Measurements from ENCODE around the gene SMARCB1. TPM values are rescaled to one million over a fixed set of nuclear protein-coding genes. Genes with fewer than 3 reads are reported as not detected.

The SMARCB1 gene
- polyA plus RNA-seq, 1 donor (not counting 4 experiments of a cell fraction or from before 2014, with no cell fraction given) = 95.2 TPM

DNA sequence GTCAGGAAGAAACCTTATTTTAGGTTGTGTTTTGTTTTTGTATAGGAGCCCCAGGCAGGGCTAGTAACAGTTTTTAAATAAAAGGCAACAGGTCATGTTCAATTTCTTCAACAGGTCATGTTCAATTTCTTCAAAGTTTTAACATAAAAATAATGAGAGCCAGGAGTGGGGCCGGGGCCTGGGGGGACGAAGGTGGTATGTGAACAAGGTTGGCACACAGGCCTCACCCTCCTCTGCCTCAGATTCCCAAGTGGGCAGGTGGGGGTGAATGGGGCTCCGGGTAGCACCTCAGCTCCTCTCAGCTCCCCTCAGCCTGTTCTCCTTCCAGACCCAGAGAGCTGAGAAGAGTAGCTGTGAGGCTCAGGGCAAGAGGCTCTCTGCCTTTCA, 47.6 kb downstream of the SMARCB1 start:
- Histone ChIP-seq H3K4me2 (ENCODE audit: control insufficient read depth, extremely low read depth, insufficient read depth, low read depth, low read length) (no peak overlapping the region), H3K9me1 (ENCODE audit: control insufficient read depth, extremely low read depth, insufficient read depth, low read length) (no peaks in the 10 kb centered on the region), H3K36me3 (ENCODE audit: control insufficient read depth in 2 of 2, extremely low read depth in 1 of 2, insufficient read depth in 2 of 2, low read length in 2 of 2) (peaks cover 19 to 24% of the 10 kb centered on the region in 2 experiments), H4K20me1 (ENCODE audit: control insufficient read depth, extremely low read depth, insufficient read depth, low read length) (no peaks in the 10 kb centered on the region), H3K27ac (ENCODE audit: control insufficient read depth, insufficient read depth, low read length) (no peak overlapping the region), H3K4me3 (ENCODE audit: control insufficient read depth in 2 of 3, extremely low read depth in 1 of 3, insufficient read depth in 2 of 3, low read depth in 1 of 3, low read length in 3 of 3) (no peak overlapping the region), H2AFZ (ENCODE audit: control insufficient read depth, low read length) (no peak overlapping the region), H3K4me1 (ENCODE audit: control insufficient read depth, extremely low read depth, insufficient read depth, low read length) (peaks cover 5% of the 10 kb centered on the region), H3K79me2 (ENCODE audit: control insufficient read depth, insufficient read depth, low read length) (peaks cover 5% of the 10 kb centered on the region), H3K9me3 (ENCODE audit: control insufficient read depth, low read depth, low read length) (no peaks in the 10 kb centered on the region), H3K9ac (ENCODE audit: control insufficient read depth, extremely low read depth, insufficient read depth, low read length) (no peak overlapping the region), H3K27me3 (ENCODE audit: control insufficient read depth, extremely low read depth, insufficient read depth, low read length) (no peaks in the 10 kb centered on the region)
- DNase-seq (ENCODE audit: low read depth, low spot score) (no peak), FAIRE-seq (no peak)
- dilution Hi-C loops (cut with MboI; ENCODE audit: extremely low pct_ligation_motif_present, low sequenced_read_pairs) = no loop called here
- TF ChIP-seq, protein P1, sequence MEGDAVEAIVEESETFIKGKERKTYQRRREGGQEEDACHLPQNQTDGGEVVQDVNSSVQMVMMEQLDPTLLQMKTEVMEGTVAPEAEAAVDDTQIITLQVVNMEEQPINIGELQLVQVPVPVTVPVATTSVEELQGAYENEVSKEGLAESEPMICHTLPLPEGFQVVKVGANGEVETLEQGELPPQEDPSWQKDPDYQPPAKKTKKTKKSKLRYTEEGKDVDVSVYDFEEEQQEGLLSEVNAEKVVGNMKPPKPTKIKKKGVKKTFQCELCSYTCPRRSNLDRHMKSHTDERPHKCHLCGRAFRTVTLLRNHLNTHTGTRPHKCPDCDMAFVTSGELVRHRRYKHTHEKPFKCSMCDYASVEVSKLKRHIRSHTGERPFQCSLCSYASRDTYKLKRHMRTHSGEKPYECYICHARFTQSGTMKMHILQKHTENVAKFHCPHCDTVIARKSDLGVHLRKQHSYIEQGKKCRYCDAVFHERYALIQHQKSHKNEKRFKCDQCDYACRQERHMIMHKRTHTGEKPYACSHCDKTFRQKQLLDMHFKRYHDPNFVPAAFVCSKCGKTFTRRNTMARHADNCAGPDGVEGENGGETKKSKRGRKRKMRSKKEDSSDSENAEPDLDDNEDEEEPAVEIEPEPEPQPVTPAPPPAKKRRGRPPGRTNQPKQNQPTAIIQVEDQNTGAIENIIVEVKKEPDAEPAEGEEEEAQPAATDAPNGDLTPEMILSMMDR (optimal IDR thresholded peaks at IDR 0.05 in 1 of 3, IDR thresholded peaks at IDR 0.05 in 1 of 3, conservative IDR thresholded peaks at IDR 0.05 in 1 of 3; ENCODE audit: extremely low read depth in 1 of 3, insufficient read depth in 2 of 3, low read length in 3 of 3) = no peak
- no peak for TF ChIP-seq EZH2 (IDR thresholded peaks at IDR 0.05; ENCODE audit: low read length)

DNA sequence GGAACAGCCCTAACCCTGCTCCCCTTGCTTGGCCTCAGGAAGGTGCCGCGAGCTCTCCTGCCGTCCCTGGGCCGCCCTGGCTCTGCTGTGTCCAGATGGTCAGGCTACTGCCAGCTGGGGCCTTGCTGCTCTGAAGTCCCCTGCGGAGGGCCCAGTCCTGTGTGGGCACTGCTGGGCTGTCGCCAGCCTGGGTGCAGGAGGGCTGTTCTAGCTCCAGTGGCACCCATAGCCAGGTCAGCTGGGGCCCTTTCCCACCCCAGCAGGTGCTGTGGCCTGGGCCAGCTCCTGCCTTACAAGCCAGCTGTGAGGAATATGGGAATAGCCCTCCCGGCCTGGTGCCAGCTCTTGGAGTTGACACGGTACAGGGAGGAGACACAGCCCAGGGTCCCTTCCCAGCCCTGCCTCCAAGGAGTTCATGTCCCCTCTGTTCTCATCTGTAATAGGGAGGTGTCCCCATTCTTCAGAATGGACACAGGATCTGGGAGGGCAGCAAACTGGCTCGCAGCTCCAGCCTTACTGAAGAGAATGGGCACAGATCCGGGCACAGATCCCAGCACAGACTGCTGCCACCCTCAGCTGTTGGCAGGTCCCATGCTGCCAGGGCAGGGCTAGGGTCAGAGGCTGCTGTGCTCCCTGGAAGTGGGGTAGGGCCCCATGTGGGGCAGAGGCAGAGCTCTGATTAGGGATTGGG, 48.2 kb downstream of the SMARCB1 start:
- Histone ChIP-seq H3K27ac (ENCODE audit: control insufficient read depth, insufficient read depth, low read length) (no peak overlapping the region), H3K27me3 (ENCODE audit: control insufficient read depth, extremely low read depth, insufficient read depth, low read length) (no peaks in the 10 kb centered on the region), H3K9me1 (ENCODE audit: control insufficient read depth, extremely low read depth, insufficient read depth, low read length) (no peaks in the 10 kb centered on the region), H3K9me3 (ENCODE audit: control insufficient read depth, low read depth, low read length) (no peaks in the 10 kb centered on the region), H3K9ac (ENCODE audit: control insufficient read depth, extremely low read depth, insufficient read depth, low read length) (no peak overlapping the region), H3K36me3 (ENCODE audit: control insufficient read depth in 2 of 2, extremely low read depth in 1 of 2, insufficient read depth in 2 of 2, low read length in 2 of 2) (peaks cover 19 to 24% of the 10 kb centered on the region in 2 experiments), H3K4me3 (ENCODE audit: control insufficient read depth in 2 of 3, extremely low read depth in 1 of 3, insufficient read depth in 2 of 3, low read depth in 1 of 3, low read length in 3 of 3) (no peak overlapping the region), H3K4me2 (ENCODE audit: control insufficient read depth, extremely low read depth, insufficient read depth, low read depth, low read length) (no peak overlapping the region), H4K20me1 (ENCODE audit: control insufficient read depth, extremely low read depth, insufficient read depth, low read length) (no peaks in the 10 kb centered on the region), H2AFZ (ENCODE audit: control insufficient read depth, low read length) (no peak overlapping the region), H3K4me1 (ENCODE audit: control insufficient read depth, extremely low read depth, insufficient read depth, low read length) (peaks cover 5% of the 10 kb centered on the region), H3K79me2 (ENCODE audit: control insufficient read depth, insufficient read depth, low read length) (peaks cover 5% of the 10 kb centered on the region)
- FAIRE-seq (no peak), DNase-seq (ENCODE audit: low read depth, low spot score) (no peak)
- TF ChIP-seq, protein P1 (optimal IDR thresholded peaks at IDR 0.05 in 1 of 3, IDR thresholded peaks at IDR 0.05 in 1 of 3, conservative IDR thresholded peaks at IDR 0.05 in 1 of 3; ENCODE audit: extremely low read depth in 1 of 3, insufficient read depth in 2 of 3, low read length in 3 of 3) = no peak
- TF ChIP-seq EZH2 (IDR thresholded peaks at IDR 0.05; ENCODE audit: low read length) = no peak
- dilution Hi-C loops (cut with MboI; ENCODE audit: extremely low pct_ligation_motif_present, low sequenced_read_pairs) = no loop called here

Measured in keratinocyte (primary cell).